Activated CD8-positive, alpha-beta memory T cell treated with anti-CD3 and anti-CD28 coated beads, Interleukin-2, amount 10 ng/mL, durations not matched to agents 7 days and 5 days (primary cell): ENCODE data around the gene INTS14. TPM values are rescaled to one million over a fixed set of nuclear protein-coding genes. Genes with fewer than 3 reads are reported as not detected.
"Not testable (repeated sequence)": the region's sequence is repeated elsewhere in the genome, so short reads cannot be mapped to it uniquely, and the experiment has no call there.

Experiments
- ATAC-seq: fragments of 150-1000 bp; cut with Tn5 transposase; one replicate; pipeline ENCODE4 v1.10.0; 2021; ENCODE audit warnings: moderate library complexity
- CTCF ChIA-PET: fragments of 350-600 bp; sonication (Branson Sonifier 250); formaldehyde crosslinking; loops from one replicate; lab custom pipeline; 2021; ENCODE audit warnings: antibody characterized with exemption; lab: Charles Lee
- DNase-seq: peaks from one replicate; pipeline ENCODE4 v3.0.0-alpha.2; 2020
- H3K27ac Mint-ChIP-seq: one replicate; pipeline ENCODE4 v1.8.0; 2021; ENCODE audit warnings: mild to moderate bottlenecking, mixed read lengths
- H3K27me3 Mint-ChIP-seq: one replicate; pipeline ENCODE4 v1.8.0; 2021; ENCODE audit warnings: mixed read lengths
- H3K36me3 Mint-ChIP-seq: one replicate; pipeline ENCODE4 v1.8.0; 2021; ENCODE audit warnings: mild to moderate bottlenecking, mixed read lengths
- H3K4me1 Mint-ChIP-seq: one replicate; pipeline ENCODE4 v1.8.0; 2021; ENCODE audit warnings: mixed read lengths
- H3K4me3 Mint-ChIP-seq: one replicate; pipeline ENCODE4 v1.8.0; 2021; ENCODE audit warnings: mild to moderate bottlenecking, moderate library complexity, mixed read lengths
- H3K9me3 Mint-ChIP-seq: one replicate; pipeline ENCODE4 v1.8.0; 2022; ENCODE audit warnings: low read depth, mixed read lengths
- total RNA-seq, 2 experiments: library from RNA; stranded (reverse); gene quantifications; one replicate each; pipeline ENCODE4 v1.2.3, GENCODE V29; 2021

The INTS14 gene
- total RNA-seq, 2 experiments from 2014 or later, result 44.2 to 51.7 TPM

DNA sequence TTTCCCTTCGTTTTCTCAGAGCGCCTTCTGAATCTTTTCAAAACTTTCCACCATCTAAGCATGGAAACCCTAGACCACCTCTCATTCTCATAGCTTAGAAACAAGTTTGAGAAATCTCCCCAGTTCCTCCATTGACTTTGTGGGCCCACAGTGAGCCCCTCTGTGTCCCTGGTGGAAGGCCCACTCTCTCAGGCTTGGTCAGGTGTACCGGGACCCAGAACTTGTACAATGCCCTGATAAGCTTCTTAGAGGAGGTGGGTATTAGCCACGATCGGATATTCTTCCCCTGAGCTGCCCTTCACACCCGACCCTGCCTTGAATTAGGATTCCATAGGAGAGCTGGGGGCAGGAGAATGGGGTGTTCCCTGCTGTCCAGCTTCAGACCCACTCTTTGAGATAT is 10.7 kb upstream of the INTS14 start, which contains the start of gene SLC24A1:
Gene SLC24A1, plus strand, starts transcription at position 301 of the 400 bp plus-strand sequence. CDS start 2,143 bp downstream, outside the sequence.
- Mint-ChIP-seq H3K27me3 (peaks cover 3% of the 10 kb centered on the region), H3K9me3 (no peaks in the 10 kb centered on the region), H3K27ac (no peak within 1 kb of the TSS), H3K36me3 (no peaks in the 10 kb centered on the region), H3K4me1 (peaks cover 3% of the 10 kb centered on the region), H3K4me3 (no peak within 1 kb of the TSS)
- ATAC-seq, result no peak
- CTCF ChIA-PET, result interaction anchor here (0.9 to 4.0 kb wide), 2 partner anchors 10 to 16 kb away, joined by 4 to 11 read pairs; no protein-coding TSS in a partner anchor
- DNase-seq, result no peak

DNA sequence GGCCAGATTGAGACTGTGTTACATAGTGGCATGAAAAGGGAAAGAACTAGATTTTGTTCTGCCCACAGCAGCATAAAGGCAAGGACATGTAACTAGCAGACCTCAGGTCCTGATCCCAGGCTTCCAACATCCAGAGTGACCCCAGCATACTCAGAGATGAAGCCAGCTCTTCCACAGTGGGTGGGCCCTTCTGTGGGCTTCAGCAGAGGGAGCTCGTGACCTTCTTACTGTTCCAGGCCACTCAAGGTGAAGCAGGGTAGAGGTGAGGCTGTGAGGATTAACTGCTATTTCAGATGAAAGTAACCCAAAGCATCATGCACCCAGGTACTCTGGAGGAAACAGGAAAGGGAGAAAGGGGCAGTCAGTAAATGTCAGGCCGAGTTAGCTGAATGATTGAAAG is 9.9 kb upstream of the INTS14 start:
- CTCF ChIA-PET, result interaction anchor here (0.8 to 1.0 kb wide), 2 partner anchors 20 to 216 kb away, joined by 4 read pairs; no protein-coding TSS in a partner anchor
- Mint-ChIP-seq H3K4me3 (no peak overlapping the region), H3K27me3 (peaks cover 3% of the 10 kb centered on the region), H3K36me3 (no peaks in the 10 kb centered on the region), H3K27ac (no peak overlapping the region), H3K9me3 (no peaks in the 10 kb centered on the region), H3K4me1 (peaks cover 3% of the 10 kb centered on the region)
- no peak for ATAC-seq
- no peak for DNase-seq

DNA sequence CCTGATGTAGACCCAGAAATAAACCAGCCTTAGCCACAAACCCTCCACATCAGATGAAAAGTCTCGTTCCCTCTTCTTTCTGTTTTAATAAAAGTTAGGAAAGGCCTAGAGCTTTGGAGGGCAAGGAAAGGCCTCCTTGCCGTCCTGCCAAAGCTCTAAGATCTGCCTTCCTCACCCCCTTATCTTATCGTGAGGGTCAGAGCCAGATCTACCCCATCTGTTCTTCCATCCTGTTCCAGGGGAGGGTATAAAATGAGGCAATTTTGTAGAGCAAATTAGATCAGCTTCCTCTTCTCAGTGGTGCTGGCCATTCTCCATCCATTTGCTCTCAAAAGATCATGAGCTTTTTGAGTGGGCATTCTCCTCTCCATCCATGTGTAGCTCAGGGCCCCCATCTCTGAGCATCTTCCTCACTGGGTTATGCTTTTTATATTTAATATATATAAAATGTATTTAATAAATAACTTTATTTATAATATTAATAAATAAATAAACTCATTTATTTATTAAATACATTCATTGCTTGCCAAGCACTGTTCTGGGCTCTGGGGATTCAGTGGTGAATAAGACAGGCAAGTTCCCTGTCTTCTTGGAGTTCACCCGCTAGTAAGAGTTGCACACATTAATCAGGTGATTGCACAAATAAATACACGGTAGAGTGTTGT is 8.8 kb upstream of the INTS14 start:
- H3K4me3 Mint-ChIP-seq, result no peak overlapping the region
- H3K27ac Mint-ChIP-seq, result no peak overlapping the region
- no peaks in the 10 kb centered on the region for H3K9me3 Mint-ChIP-seq
- CTCF ChIA-PET, result interaction anchor here (0.9 kb wide), 1 partner anchor 9 kb away, joined by 3 read pairs; the partner anchor contains the start of gene INTS14
- peaks cover 3% of the 10 kb centered on the region for H3K4me1 Mint-ChIP-seq
- no peaks in the 10 kb centered on the region for H3K36me3 Mint-ChIP-seq
- ATAC-seq (no peak), DNase-seq (no peak)
- H3K27me3 Mint-ChIP-seq, result peaks cover 3% of the 10 kb centered on the region

DNA sequence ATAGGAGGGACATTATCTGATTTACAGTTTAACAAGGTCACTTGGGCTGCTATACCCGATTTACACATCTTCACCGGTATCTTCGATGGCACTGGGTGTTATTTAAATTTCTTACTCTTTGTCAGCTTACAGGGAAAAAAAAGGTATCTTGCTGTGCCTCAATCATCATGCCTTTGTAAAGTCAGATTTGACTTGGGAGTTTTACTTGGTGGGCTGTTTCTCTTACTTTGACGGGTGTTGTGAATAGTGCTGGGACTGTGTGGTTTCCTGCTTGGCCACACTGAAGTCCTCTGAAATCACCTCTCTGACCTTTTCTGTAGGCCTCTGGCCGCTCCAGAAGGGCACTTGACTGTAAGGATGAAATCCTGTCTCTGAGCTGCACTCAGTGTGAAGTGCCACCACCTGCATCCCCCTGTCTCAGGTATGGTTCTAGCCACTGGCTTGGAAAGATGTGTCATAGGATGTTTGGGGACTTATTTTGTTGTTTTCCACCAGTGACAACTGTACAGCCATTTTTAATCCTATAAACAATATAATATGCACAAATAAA is 7.7 kb upstream of the INTS14 start:
- H3K27ac Mint-ChIP-seq, result no peak overlapping the region
- no peak overlapping the region for H3K4me3 Mint-ChIP-seq
- H3K27me3 Mint-ChIP-seq, result peaks cover 3% of the 10 kb centered on the region
- H3K4me1 Mint-ChIP-seq, result peaks cover 4% of the 10 kb centered on the region
- CTCF ChIA-PET, result no interaction called here
- ATAC-seq (no peak), DNase-seq (no peak)
- no peaks in the 10 kb centered on the region for H3K36me3 Mint-ChIP-seq
- no peaks in the 10 kb centered on the region for H3K9me3 Mint-ChIP-seq

DNA sequence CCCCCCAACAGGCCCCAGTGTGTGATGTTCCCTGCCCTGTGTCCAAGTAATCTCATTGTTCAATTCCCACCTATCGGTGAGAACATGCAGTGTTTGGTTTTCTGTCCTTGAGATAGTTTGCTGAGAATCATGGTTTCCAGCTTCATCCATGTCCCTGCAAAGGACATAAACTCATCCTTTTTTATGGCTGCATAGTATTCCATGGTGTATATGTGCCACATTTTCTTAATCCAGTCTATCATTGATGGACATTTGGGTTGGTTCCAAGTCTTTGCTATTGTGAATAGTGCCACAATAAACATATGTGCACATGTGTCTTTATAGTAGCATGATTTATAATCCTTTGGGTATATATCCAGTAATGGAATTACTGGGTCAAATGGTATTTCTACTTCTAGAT is 5.0 kb upstream of the INTS14 start:
- H3K36me3 Mint-ChIP-seq, DNase-seq, ATAC-seq, H3K4me3 Mint-ChIP-seq, H3K27me3 Mint-ChIP-seq, H3K27ac Mint-ChIP-seq, CTCF ChIA-PET, H3K9me3 Mint-ChIP-seq: not testable (repeated sequence)
- peaks cover 28% of the 10 kb centered on the region for H3K4me1 Mint-ChIP-seq

DNA sequence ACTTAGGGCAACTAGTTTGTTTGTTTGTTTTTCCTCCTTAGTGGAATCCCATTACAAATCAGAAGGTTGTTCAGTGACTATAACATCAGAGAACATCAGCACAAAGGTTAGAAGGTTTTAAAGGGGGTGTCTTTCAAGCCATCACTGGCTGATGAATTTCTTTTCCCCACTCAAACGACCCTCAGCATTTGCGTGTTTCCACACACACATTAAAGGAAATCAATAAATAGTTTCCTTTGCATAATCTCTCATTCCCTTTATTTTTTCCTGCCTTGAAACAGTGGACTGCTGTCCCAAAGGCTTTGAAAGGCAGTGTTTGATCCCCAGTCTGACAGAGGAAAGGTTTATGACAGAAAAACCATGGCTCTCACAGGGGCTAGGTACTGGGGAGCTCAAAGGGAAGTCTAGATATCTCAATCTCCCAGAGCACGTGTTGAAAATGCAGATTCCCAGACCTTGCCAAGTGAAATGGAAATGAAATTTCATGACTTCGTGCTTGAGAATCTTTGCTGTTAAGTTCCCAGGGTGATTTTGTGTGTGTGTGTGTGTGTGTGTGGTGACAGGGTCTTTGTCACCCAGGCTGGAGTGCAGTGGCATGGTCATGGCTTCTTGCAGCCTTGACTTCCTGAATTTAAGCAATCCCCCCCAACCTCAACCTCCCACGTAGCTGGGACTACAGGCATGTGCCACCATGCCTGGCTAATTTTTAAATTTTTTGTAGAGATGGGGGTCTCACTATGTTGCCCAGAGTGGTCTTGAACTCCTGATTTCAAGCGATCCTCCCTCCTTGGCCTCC is 2.2 kb upstream of the INTS14 start:
- peaks cover 3% of the 10 kb centered on the region for H3K36me3 Mint-ChIP-seq
- peaks cover 42% of the 10 kb centered on the region for H3K4me1 Mint-ChIP-seq
- peaks cover 3% of the 10 kb centered on the region for H3K27me3 Mint-ChIP-seq
- H3K4me3 Mint-ChIP-seq, result no peak overlapping the region
- ATAC-seq (no peak), DNase-seq (no peak)
- CTCF ChIA-PET, result interaction anchor here (1.5 kb wide), 1 partner anchor 220 kb away, joined by 4 read pairs; no protein-coding TSS in a partner anchor
- H3K9me3 Mint-ChIP-seq, result no peaks in the 10 kb centered on the region
- H3K27ac Mint-ChIP-seq, result no peak overlapping the region

DNA sequence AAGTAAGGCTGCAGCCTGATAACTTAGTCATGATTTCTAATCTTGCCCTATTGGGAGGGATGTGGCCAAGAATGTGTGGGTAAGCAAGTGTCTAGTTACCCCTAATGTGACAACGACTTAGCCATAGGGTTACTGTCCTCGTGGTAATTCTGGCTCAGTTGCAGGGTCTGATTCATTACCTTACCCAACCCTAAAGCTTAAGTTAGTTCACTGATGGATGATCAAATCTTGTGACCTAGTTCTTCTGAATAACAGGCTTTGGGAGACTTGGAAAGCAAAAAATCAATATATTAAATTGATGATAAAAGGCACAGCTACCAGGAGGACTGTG is 1.6 kb upstream of the INTS14 start:
- peaks cover 3% of the 10 kb centered on the region for H3K36me3 Mint-ChIP-seq
- peaks cover 3% of the 10 kb centered on the region for H3K27me3 Mint-ChIP-seq
- H3K27ac Mint-ChIP-seq, result peak overlapping the region; percentile 97
- peak overlapping the region; percentile 99 for H3K4me3 Mint-ChIP-seq
- CTCF ChIA-PET, result interaction anchor here (1.5 to 2.4 kb wide), 3 partner anchors 26 to 220 kb away, joined by 4 to 11 read pairs (median 4); partner anchors contain the start of gene DPP8
- H3K4me1 Mint-ChIP-seq, result peaks cover 47% of the 10 kb centered on the region
- no peaks in the 10 kb centered on the region for H3K9me3 Mint-ChIP-seq
- no peak for DNase-seq
- no peak for ATAC-seq

DNA sequence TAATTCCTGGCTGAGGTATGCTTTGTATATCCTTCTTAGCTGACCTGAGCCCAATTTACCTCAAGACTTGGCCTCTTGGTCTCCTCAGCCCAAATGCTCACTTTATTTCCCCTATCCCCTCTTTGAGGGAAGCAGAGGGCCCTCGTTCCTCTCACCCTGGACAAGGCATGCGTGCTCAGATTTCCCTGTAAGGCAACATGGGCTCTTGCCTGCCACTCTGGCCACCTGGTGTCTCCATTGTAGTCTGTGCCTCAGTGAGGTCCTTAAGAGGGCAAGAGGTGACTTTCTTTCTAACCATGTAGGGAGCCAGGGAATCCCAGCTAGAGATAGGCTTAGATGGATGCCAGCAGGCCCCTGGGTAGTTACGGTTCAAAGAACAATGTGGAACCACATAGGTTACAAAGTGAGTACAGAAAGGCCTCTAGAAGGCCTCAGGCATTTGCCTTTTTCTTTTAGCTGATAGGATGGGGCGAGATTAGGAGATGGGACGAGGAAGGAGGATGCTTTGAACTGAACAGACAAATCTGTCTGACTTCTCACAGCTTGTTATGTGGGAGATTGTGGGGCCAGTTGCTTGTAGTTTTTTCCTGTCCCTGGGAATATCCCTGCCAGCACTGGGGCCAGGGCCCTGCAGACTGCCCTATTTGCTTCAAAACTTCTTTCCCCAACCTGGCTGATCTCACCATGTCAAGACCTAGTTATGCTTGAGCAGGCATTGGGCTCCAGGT is 1.1 kb upstream of the INTS14 start:
- H3K4me3 Mint-ChIP-seq, result peak overlapping the region; percentile 99
- CTCF ChIA-PET, result interaction anchor here (0.6 to 2.9 kb wide), 13 partner anchors 10 to 256 kb away, joined by 3 to 12 read pairs (median 4); partner anchors contain the start of gene DPP8
- DNase-seq (no peak), ATAC-seq (no peak)
- H3K27me3 Mint-ChIP-seq, result no peaks in the 10 kb centered on the region
- H3K27ac Mint-ChIP-seq, result peak overlapping the region; percentile 97
- no peaks in the 10 kb centered on the region for H3K9me3 Mint-ChIP-seq
- peaks cover 3% of the 10 kb centered on the region for H3K36me3 Mint-ChIP-seq
- peaks cover 51% of the 10 kb centered on the region for H3K4me1 Mint-ChIP-seq

DNA sequence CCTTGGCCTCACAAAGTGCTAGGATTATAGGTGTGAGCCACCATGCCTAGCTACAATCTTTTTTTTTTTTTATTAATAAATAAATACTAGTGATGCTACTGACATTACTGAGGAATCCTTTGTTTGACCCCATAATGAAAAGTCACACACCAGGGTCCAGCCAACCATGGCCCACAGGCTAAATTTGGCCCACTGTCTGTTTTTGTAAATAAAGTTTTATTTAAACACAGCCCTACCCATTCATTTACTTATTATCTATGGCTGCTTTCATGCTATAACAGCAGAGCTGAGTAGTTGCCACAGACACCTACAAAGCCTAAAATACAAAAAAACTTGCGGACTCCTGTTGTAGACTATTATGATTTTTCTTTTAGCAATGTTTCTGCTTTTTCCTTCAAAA is 7.4 kb downstream of the INTS14 start:
- Mint-ChIP-seq H3K4me3 (no peak overlapping the region), H3K4me1 (peaks cover 15% of the 10 kb centered on the region), H3K27ac (no peak overlapping the region), H3K9me3 (no peaks in the 10 kb centered on the region), H3K27me3 (no peaks in the 10 kb centered on the region), H3K36me3 (peaks cover 15% of the 10 kb centered on the region)
- ATAC-seq (no peak), DNase-seq (no peak)
- CTCF ChIA-PET, result no interaction called here

DNA sequence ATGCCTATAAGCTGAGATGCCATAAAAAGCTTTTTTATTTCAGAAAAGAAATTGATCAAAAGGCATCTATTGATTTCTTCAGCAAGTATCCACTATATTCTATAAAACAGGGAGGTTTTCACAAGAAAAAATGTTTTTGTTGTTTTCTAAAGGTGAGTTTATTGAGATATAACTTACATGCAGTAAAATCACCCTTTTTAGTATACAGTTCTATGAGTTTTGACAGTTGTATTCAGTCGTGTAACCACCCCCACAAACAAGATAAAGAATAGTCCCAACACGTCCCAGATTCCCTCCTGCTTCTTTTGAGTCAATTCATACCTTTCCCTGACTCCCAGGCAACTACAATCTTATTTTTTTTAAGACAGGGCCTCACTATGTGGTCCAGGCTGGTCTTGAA is 7.8 kb downstream of the INTS14 start:
- peaks cover 17% of the 10 kb centered on the region for H3K36me3 Mint-ChIP-seq
- H3K4me1 Mint-ChIP-seq, result peaks cover 14% of the 10 kb centered on the region
- H3K27ac Mint-ChIP-seq, result no peak overlapping the region
- no peaks in the 10 kb centered on the region for H3K9me3 Mint-ChIP-seq
- CTCF ChIA-PET, result no interaction called here
- DNase-seq, result no peak
- H3K27me3 Mint-ChIP-seq, result no peaks in the 10 kb centered on the region
- no peak overlapping the region for H3K4me3 Mint-ChIP-seq
- ATAC-seq, result no peak

DNA sequence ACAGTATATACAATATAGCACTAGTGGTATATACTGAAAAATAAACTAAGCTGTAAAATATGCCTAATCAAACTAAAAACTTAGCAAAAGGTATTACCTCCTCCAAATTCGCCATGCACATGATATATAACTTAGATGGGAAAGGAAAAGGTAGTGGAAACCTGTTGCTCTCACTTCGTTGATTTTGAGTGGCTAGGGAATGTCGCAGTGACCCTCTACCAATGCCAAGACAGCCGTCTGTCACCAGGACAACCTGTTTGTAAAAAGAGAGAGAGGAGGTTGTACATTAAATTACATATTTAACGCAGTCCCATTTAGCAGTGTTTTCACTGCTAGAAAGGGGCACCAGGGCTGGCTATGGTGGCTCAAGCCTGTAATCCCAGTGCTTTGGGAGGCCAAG is 11.3 kb downstream of the INTS14 start:
- Mint-ChIP-seq H3K4me1 (peaks cover 3% of the 10 kb centered on the region), H3K27me3 (no peaks in the 10 kb centered on the region), H3K4me3 (no peak overlapping the region), H3K36me3 (peaks cover 22% of the 10 kb centered on the region), H3K27ac (no peak overlapping the region), H3K9me3 (no peaks in the 10 kb centered on the region)
- ATAC-seq (no peak), DNase-seq (no peak)
- CTCF ChIA-PET, result no interaction called here

DNA sequence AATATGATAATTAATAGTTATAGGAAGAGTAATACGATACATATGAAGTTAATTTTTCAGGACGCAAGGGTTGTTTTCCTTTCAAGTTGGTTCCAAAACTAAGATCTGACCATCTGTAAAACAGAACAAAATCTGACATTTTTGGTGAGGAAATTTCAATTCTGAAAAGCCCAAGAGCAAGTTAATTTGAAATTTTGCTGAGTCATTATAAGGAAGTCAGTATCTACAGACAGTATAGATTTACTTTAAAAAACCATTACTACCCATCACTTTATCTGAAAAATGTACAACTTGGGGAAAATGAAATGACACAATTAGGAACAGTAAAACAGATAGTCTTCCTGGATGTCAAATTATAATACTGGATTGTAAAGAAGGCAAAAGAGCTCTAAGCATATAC is 12.5 kb downstream of the INTS14 start:
- no peaks in the 10 kb centered on the region for H3K27me3 Mint-ChIP-seq
- peaks cover 18% of the 10 kb centered on the region for H3K36me3 Mint-ChIP-seq
- CTCF ChIA-PET, result interaction anchor here (0.6 kb wide), 1 partner anchor 11 kb away, joined by 3 read pairs; no protein-coding TSS in a partner anchor
- ATAC-seq (no peak), DNase-seq (no peak)
- peak overlapping the region; percentile 29 for H3K27ac Mint-ChIP-seq
- no peaks in the 10 kb centered on the region for H3K9me3 Mint-ChIP-seq
- peaks cover 3% of the 10 kb centered on the region for H3K4me1 Mint-ChIP-seq
- no peak overlapping the region for H3K4me3 Mint-ChIP-seq

DNA sequence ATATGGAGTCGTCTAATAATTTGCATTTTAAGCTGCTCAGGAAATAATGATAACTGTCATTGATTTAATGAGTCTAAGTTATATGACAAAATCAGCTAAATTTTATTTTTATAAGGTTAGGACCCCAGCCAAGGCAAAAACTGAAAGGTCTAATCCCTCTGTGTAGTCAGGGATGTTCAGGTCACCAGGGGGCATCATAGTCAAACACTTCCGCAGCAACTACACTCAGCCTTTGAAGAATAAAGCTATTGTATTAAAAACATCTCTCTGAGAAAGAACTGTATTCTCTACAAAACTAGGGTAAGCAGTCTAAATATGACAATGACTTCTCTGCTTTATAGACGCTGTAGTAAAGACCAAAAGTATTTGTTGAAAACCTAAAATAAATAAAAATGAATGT is 15.0 kb downstream of the INTS14 start:
- ATAC-seq (no peak), DNase-seq (no peak)
- Mint-ChIP-seq H3K27me3 (no peaks in the 10 kb centered on the region), H3K36me3 (peaks cover 23% of the 10 kb centered on the region), H3K4me1 (peaks cover 3% of the 10 kb centered on the region), H3K27ac (no peak overlapping the region), H3K9me3 (no peaks in the 10 kb centered on the region), H3K4me3 (no peak overlapping the region)
- CTCF ChIA-PET, result interaction anchor here (0.8 to 3.2 kb wide), 6 partner anchors 9 to 261 kb away, joined by 3 to 14 read pairs (median 5); partner anchors contain the start of gene INTS14
